Measurements from ENCODE around the gene DSCAM. TPM values are rescaled to one million over a fixed set of nuclear protein-coding genes. Genes with fewer than 3 reads are reported as not detected.
"Not testable (repeated sequence)": the region's sequence is repeated elsewhere in the genome, so short reads cannot be mapped to it uniquely, and the experiment has no call there.

The DSCAM gene
- total RNA-seq, 1 experiment from 2014 or later = not detected

- in situ Hi-C loops (cut with HindIII; ENCODE audit: low pct_unique_long_range_greater_than_20kb, low sequenced_read_pairs) = no loop called here
- DNase-seq (ENCODE audit: low read depth, low spot score) = no peak
Observed at GRCh38 chr21:40191196-40191595, 655.8 kb downstream of the DSCAM start.

- in situ Hi-C loops (cut with HindIII; ENCODE audit: low pct_unique_long_range_greater_than_20kb, low sequenced_read_pairs) = no loop called here
- no peak for DNase-seq (ENCODE audit: low read depth, low spot score)
Observed at GRCh38 chr21:40187946-40188654, 658.9 kb downstream of the DSCAM start.

GRCh38 chr21:40187244-40187643 lies 659.7 kb downstream of the DSCAM start:
- in situ Hi-C loops (cut with HindIII; ENCODE audit: low pct_unique_long_range_greater_than_20kb, low sequenced_read_pairs) = no loop called here
- DNase-seq (ENCODE audit: low read depth, low spot score) = no peak

GRCh38 chr21:40186045-40186444 lies 660.9 kb downstream of the DSCAM start:
- DNase-seq (ENCODE audit: low read depth, low spot score) = no peak
- in situ Hi-C loops (cut with HindIII; ENCODE audit: low pct_unique_long_range_greater_than_20kb, low sequenced_read_pairs) = no loop called here

- DNase-seq (ENCODE audit: low read depth, low spot score) = no peak
- in situ Hi-C loops (cut with HindIII; ENCODE audit: low pct_unique_long_range_greater_than_20kb, low sequenced_read_pairs) = no loop called here
Observed at GRCh38 chr21:40185208-40185607, 661.8 kb downstream of the DSCAM start.

GRCh38 chr21:40182491-40182890 lies 664.5 kb downstream of the DSCAM start:
- in situ Hi-C loops (cut with HindIII; ENCODE audit: low pct_unique_long_range_greater_than_20kb, low sequenced_read_pairs); DNase-seq (ENCODE audit: low read depth, low spot score): not testable (repeated sequence)

- no peak for DNase-seq (ENCODE audit: low read depth, low spot score)
- in situ Hi-C loops (cut with HindIII; ENCODE audit: low pct_unique_long_range_greater_than_20kb, low sequenced_read_pairs) = no loop called here
Observed at GRCh38 chr21:40179166-40179565, 667.8 kb downstream of the DSCAM start.

GRCh38 chr21:40178726-40179125 lies 668.2 kb downstream of the DSCAM start:
- DNase-seq (ENCODE audit: low read depth, low spot score) = no peak
- in situ Hi-C loops (cut with HindIII; ENCODE audit: low pct_unique_long_range_greater_than_20kb, low sequenced_read_pairs) = no loop called here

GRCh38 chr21:40177979-40178378 lies 669.0 kb downstream of the DSCAM start:
- in situ Hi-C loops (cut with HindIII; ENCODE audit: low pct_unique_long_range_greater_than_20kb, low sequenced_read_pairs) = no loop called here
- DNase-seq (ENCODE audit: low read depth, low spot score) = no peak

- no peak for DNase-seq (ENCODE audit: low read depth, low spot score)
- in situ Hi-C loops (cut with HindIII; ENCODE audit: low pct_unique_long_range_greater_than_20kb, low sequenced_read_pairs) = no loop called here
Observed at GRCh38 chr21:40176724-40177123, 670.2 kb downstream of the DSCAM start.

GRCh38 chr21:40173816-40174215 lies 673.1 kb downstream of the DSCAM start:
- DNase-seq (ENCODE audit: low read depth, low spot score) = peak; percentile 2
- in situ Hi-C loops (cut with HindIII; ENCODE audit: low pct_unique_long_range_greater_than_20kb, low sequenced_read_pairs) = no loop called here

GRCh38 chr21:40169971-40170370 lies 677.0 kb downstream of the DSCAM start:
- in situ Hi-C loops (cut with HindIII; ENCODE audit: low pct_unique_long_range_greater_than_20kb, low sequenced_read_pairs) = no loop called here
- no peak for DNase-seq (ENCODE audit: low read depth, low spot score)

- in situ Hi-C loops (cut with HindIII; ENCODE audit: low pct_unique_long_range_greater_than_20kb, low sequenced_read_pairs) = no loop called here
- DNase-seq (ENCODE audit: low read depth, low spot score) = no peak
Observed at GRCh38 chr21:40166291-40166843, 680.6 kb downstream of the DSCAM start.

GRCh38 chr21:40165773-40166070 lies 681.2 kb downstream of the DSCAM start:
- DNase-seq (ENCODE audit: low read depth, low spot score) = no peak
- in situ Hi-C loops (cut with HindIII; ENCODE audit: low pct_unique_long_range_greater_than_20kb, low sequenced_read_pairs) = no loop called here

- in situ Hi-C loops (cut with HindIII; ENCODE audit: low pct_unique_long_range_greater_than_20kb, low sequenced_read_pairs) = no loop called here
- no peak for DNase-seq (ENCODE audit: low read depth, low spot score)
Observed at GRCh38 chr21:40164905-40165772, 681.8 kb downstream of the DSCAM start.

- no peak for DNase-seq (ENCODE audit: low read depth, low spot score)
- in situ Hi-C loops (cut with HindIII; ENCODE audit: low pct_unique_long_range_greater_than_20kb, low sequenced_read_pairs) = no loop called here
Observed at GRCh38 chr21:40162075-40162474, 684.9 kb downstream of the DSCAM start.

GRCh38 chr21:40160911-40161310 lies 686.0 kb downstream of the DSCAM start:
- in situ Hi-C loops (cut with HindIII; ENCODE audit: low pct_unique_long_range_greater_than_20kb, low sequenced_read_pairs) = no loop called here
- no peak for DNase-seq (ENCODE audit: low read depth, low spot score)

- in situ Hi-C loops (cut with HindIII; ENCODE audit: low pct_unique_long_range_greater_than_20kb, low sequenced_read_pairs) = no loop called here
- DNase-seq (ENCODE audit: low read depth, low spot score) = no peak
Observed at GRCh38 chr21:40158366-40158765, 688.6 kb downstream of the DSCAM start.

- in situ Hi-C loops (cut with HindIII; ENCODE audit: low pct_unique_long_range_greater_than_20kb, low sequenced_read_pairs) = no loop called here
- DNase-seq (ENCODE audit: low read depth, low spot score) = no peak
Observed at GRCh38 chr21:40155563-40155962, 691.4 kb downstream of the DSCAM start.

All from SK-MEL-5 (cell line).